NCI-H446 treated with DMSO at 0.1 percent for 48 hours (cell line): ENCODE data around the gene PRM1.

Experiments used
- DNase-seq: peaks from one replicate; lab custom pipeline; 2025; lab: John Stamatoyannopoulos, UW

PRM1 gene

GRCh38 chr16:11280616-11281522, at the start of gene PRM1:
TSS of gene PRM1 (minus strand) at chr16:11281330. CDS start at chr16:11281238, 92 bp downstream.
- DNase-seq, result no peak

- no peak for DNase-seq
Observed at GRCh38 chr16:11330526-11331237, 49.6 kb upstream of the PRM1 start.

- no peak for DNase-seq
Observed at GRCh38 chr16:11329891-11330290, 48.8 kb upstream of the PRM1 start.

GRCh38 chr16:11329071-11329491, 48.0 kb upstream of the PRM1 start:
- DNase-seq, result no peak

- no peak for DNase-seq
Observed at GRCh38 chr16:11328172-11329070, 47.3 kb upstream of the PRM1 start.

- DNase-seq, result no peak
Observed at GRCh38 chr16:11327277-11328171, 46.4 kb upstream of the PRM1 start.

- DNase-seq, result no peak
Observed at GRCh38 chr16:11326737-11327276, 45.7 kb upstream of the PRM1 start.

GRCh38 chr16:11326084-11326736, 45.1 kb upstream of the PRM1 start:
- no peak for DNase-seq

- DNase-seq, result no peak
Observed at GRCh38 chr16:11325404-11326083, 44.4 kb upstream of the PRM1 start.

GRCh38 chr16:11323551-11324336, 42.6 kb upstream of the PRM1 start:
- no peak for DNase-seq

GRCh38 chr16:11322823-11323222, 41.7 kb upstream of the PRM1 start:
- no peak for DNase-seq

- no peak for DNase-seq
Observed at GRCh38 chr16:11321662-11322061, 40.5 kb upstream of the PRM1 start.

GRCh38 chr16:11320170-11320569, 39.0 kb upstream of the PRM1 start:
- no peak for DNase-seq

- DNase-seq, result no peak
Observed at GRCh38 chr16:11319529-11320146, 38.5 kb upstream of the PRM1 start.

GRCh38 chr16:11318817-11319216, 37.7 kb upstream of the PRM1 start:
- DNase-seq, result no peak

- no peak for DNase-seq
Observed at GRCh38 chr16:11316331-11317015, 35.3 kb upstream of the PRM1 start.

GRCh38 chr16:11315510-11315909, 34.4 kb upstream of the PRM1 start:
- DNase-seq, result no peak
